HCT116 (cell line): Measurements from ENCODE around the gene KRCC1. TPM values are rescaled to one million over a fixed set of nuclear protein-coding genes. Genes with fewer than 3 reads are reported as not detected.

Experiments
- ATAC-seq: fragments of 200-7000 bp; cut with Tn5 transposase; 2 replicates; pipeline ENCODE4 v1.9.1; 2020; ENCODE audit warnings: mild to moderate bottlenecking, moderate library complexity
- BruUV-seq: library from RNA; stranded (reverse); fragments of 400-500 nt; replicated peaks from 2 replicates; lab custom pipeline; 2021; lab: Mats Ljungman, UMichigan
- CTCF ChIA-PET: fragments of 300-600 bp; sonication (Branson Sonifier 250); formaldehyde crosslinking; loops from one replicate; lab custom pipeline; 2021; ENCODE audit warnings: antibody characterized with exemption; lab: Charles Lee
- POLR2A ChIA-PET: fragments of 300-600, 350-600 bp; sonication (Branson Sonifier 250); formaldehyde crosslinking; loops from one replicate; lab custom pipeline; 2021; ENCODE audit warnings: antibody characterized with exemption; lab: Charles Lee
- RAD21 ChIA-PET, 2 experiments: fragments of 300-600 bp; sonication (Branson Sonifier 250); formaldehyde crosslinking; loops; one replicate each; lab custom pipeline; 2023; ENCODE audit warnings: low total read pairs in 2 of 2; ENCODE audit not compliant: uncharacterized antibody in 2 of 2, unreplicated experiment in 2 of 2, low non-redundant PET in 1 of 2; lab: Charles Lee
- DNase-seq: peaks from one replicate; pipeline ENCODE4 v3.0.0-alpha.2; 2010; ENCODE audit warnings: low read depth, low spot score
- H2AFZ ChIP-seq: fragments of 200-600 bp; shearing (Covaris generic), sonication (generic); 2 replicates; pipeline ENCODE4 v1.6.1; 2017; ENCODE audit warnings: low read depth, mixed run types, mixed read lengths, antibody characterized with exemption, low read length; ENCODE audit not compliant: poor library complexity, severe bottlenecking
- H3K27ac ChIP-seq: 2 replicates; pipeline ENCODE4 v1.5.1; 2012; ENCODE audit warnings: low read depth, low read length
- H3K27me3 ChIP-seq: fragments of 200-600 bp; sonication (generic); 2 replicates; pipeline ENCODE4 v1.6.1; 2016; ENCODE audit warnings: mixed run types, low read length, mixed read lengths; ENCODE audit not compliant: insufficient read depth
- H3K36me3 ChIP-seq, 2 experiments: fragments of 200-500 bp in 1 of 2; fragments of 200-600 bp in 1 of 2; sonication (Bioruptor generic) in 1 of 2; sonication (generic) in 1 of 2; 2 replicates each; pipeline versions ENCODE4 v1.5.1 to v1.6.1; 2014 to 2016; ENCODE audit warnings: low read length in 2 of 2, inconsistent platforms in 1 of 2, mixed read lengths in 1 of 2, mixed run types in 1 of 2; ENCODE audit not compliant: insufficient read depth in 2 of 2, control insufficient read depth in 1 of 2
- H3K4me1 ChIP-seq, 2 experiments: fragments of 200-600 bp in 1 of 2; sonication (generic) in 1 of 2; 2 replicates each; pipeline versions ENCODE4 v1.5.1 to v1.6.1; 2012 to 2017; ENCODE audit warnings: low read length in 2 of 2, inconsistent platforms in 1 of 2, mild to moderate bottlenecking in 1 of 2, mixed read lengths in 1 of 2, mixed run types in 1 of 2, moderate library complexity in 1 of 2; ENCODE audit not compliant: insufficient read depth in 2 of 2, control insufficient read depth in 1 of 2
- H3K4me2 ChIP-seq: fragments of 200-600 bp; sonication (generic); 2 replicates; pipeline ENCODE4 v1.6.1; 2017; ENCODE audit warnings: mixed run types, low read length, mixed read lengths
- H3K4me3 ChIP-seq, 2 experiments: fragments of 200-600 bp in 1 of 2; sonication (generic) in 1 of 2; replicated peaks in 1 of 2; 2 replicates each; pipeline ENCODE4 v1.5.1; 2011 to 2016; ENCODE audit warnings: low read length in 2 of 2, control low read depth in 1 of 2, low read depth in 1 of 2, mild to moderate bottlenecking in 1 of 2, mixed read lengths in 1 of 2, mixed run types in 1 of 2
- H3K79me2 ChIP-seq: fragments of 200-600 bp; sonication (generic); 2 replicates; pipeline ENCODE4 v1.6.1; 2017; ENCODE audit warnings: mild to moderate bottlenecking, mixed run types, low read length, moderate library complexity, mixed read lengths; ENCODE audit not compliant: insufficient read depth
- H3K9ac ChIP-seq: fragments of 200-600 bp; sonication (generic); 2 replicates; pipeline ENCODE4 v1.6.1; 2016; ENCODE audit warnings: low read length, mixed read lengths
- H3K9me2 ChIP-seq: fragments of 200-600 bp; sonication (generic), shearing (Covaris generic); 2 replicates; pipeline ENCODE4 v1.6.1; 2017; ENCODE audit warnings: mixed run types, mild to moderate bottlenecking, moderate library complexity; ENCODE audit not compliant: insufficient read depth
- H3K9me3 ChIP-seq, 2 experiments: fragments of 200-500 bp in 1 of 2; fragments of 200-600 bp in 1 of 2; sonication (Bioruptor generic) in 1 of 2; sonication (generic) in 1 of 2; 2 replicates each; pipeline ENCODE4 v1.6.1; 2014 to 2017; ENCODE audit warnings: low read length in 2 of 2, mixed read lengths in 2 of 2, inconsistent platforms in 1 of 2, low read depth in 1 of 2, mild to moderate bottlenecking in 1 of 2, mixed run types in 1 of 2, moderate library complexity in 1 of 2; ENCODE audit not compliant: control insufficient read depth in 1 of 2, insufficient read depth in 1 of 2
- H4K20me1 ChIP-seq: fragments of 200-600 bp; sonication (generic), shearing (Covaris generic); 2 replicates; pipeline ENCODE4 v1.6.1; 2017; ENCODE audit warnings: mixed run types, mild to moderate bottlenecking, moderate library complexity; ENCODE audit not compliant: insufficient read depth
- CBX3 ChIP-seq: IDR thresholded peaks from 2 replicates; pipeline ENCODE4 v1.6.1; 2012; ENCODE audit warnings: low read depth
- CEBPB ChIP-seq: IDR thresholded peaks from 2 replicates; pipeline ENCODE4 v1.6.1; 2012; ENCODE audit warnings: low read depth
- ELF1 ChIP-seq: IDR thresholded peaks from 2 replicates; pipeline ENCODE4 v1.6.1; 2012; ENCODE audit warnings: low read depth, borderline replicate concordance
- EZH2phosphoT487 ChIP-seq: fragments of 200-600 bp; IDR thresholded peaks from 2 replicates; pipeline ENCODE4 v1.6.1; 2018; ENCODE audit warnings: antibody characterized with exemption, borderline replicate concordance
- FOSL1 ChIP-seq: IDR thresholded peaks from 2 replicates; pipeline ENCODE4 v1.6.1; 2012; ENCODE audit warnings: low read depth
- JUND ChIP-seq: IDR thresholded peaks from 2 replicates; pipeline ENCODE4 v1.6.1; 2012
- POLR2A ChIP-seq: IDR thresholded peaks from 2 replicates; pipeline ENCODE4 v1.7.0; 2011; ENCODE audit warnings: borderline replicate concordance; ENCODE audit not compliant: insufficient read depth, insufficient read length; ENCODE audit errors: extremely low read depth
- POLR2AphosphoS5 ChIP-seq: IDR thresholded peaks from 2 replicates; pipeline ENCODE4 v1.6.1; 2011; ENCODE audit warnings: mild to moderate bottlenecking, low read depth, low read length, moderate library complexity
- RAD21 ChIP-seq: IDR thresholded peaks from 2 replicates; pipeline ENCODE4 v1.6.1; 2012; ENCODE audit warnings: low read depth, mild to moderate bottlenecking
- SIN3A ChIP-seq: IDR thresholded peaks from 2 replicates; pipeline ENCODE4 v1.6.1; 2012; ENCODE audit warnings: low read depth
- SRF ChIP-seq: IDR thresholded peaks from 2 replicates; pipeline ENCODE4 v1.6.1; 2012; ENCODE audit warnings: low read depth
- TCF7L2 ChIP-seq: IDR thresholded peaks from 2 replicates; pipeline ENCODE4 v1.7.0; 2011; ENCODE audit warnings: borderline replicate concordance, inconsistent platforms; ENCODE audit not compliant: insufficient read depth, insufficient read length; ENCODE audit errors: extremely low read depth
- YY1 ChIP-seq: IDR thresholded peaks from 2 replicates; pipeline ENCODE4 v1.6.1; 2011; ENCODE audit warnings: low read length, low read depth, moderate library complexity, mild to moderate bottlenecking; ENCODE audit not compliant: insufficient replicate concordance; ENCODE audit errors: extremely low read depth
- ZFX ChIP-seq: fragments of 450-650 bp; IDR thresholded peaks from 2 replicates; pipeline ENCODE4 v1.6.1; 2017
- ZNF274 ChIP-seq: fragments of 200-500 bp; sonication (Bioruptor generic); IDR thresholded peaks from 2 replicates; pipeline ENCODE4 v1.6.1; 2014; ENCODE audit warnings: mild to moderate bottlenecking, low read depth, low read length, inconsistent platforms
- intact Hi-C: fragments of 100-400 bp; cut with micrococcal nuclease; formaldehyde crosslinking; loops from 2 replicates; pipeline ENCODE4 v1.10.0; 2022
- total RNA-seq: library from RNA; stranded (reverse); gene quantifications from one replicate; pipeline ENCODE4 v1.2.1, GENCODE V29; 2021; ENCODE audit not compliant: unreplicated experiment
- TF ChIP-seq, protein P1 (sequence below): IDR thresholded peaks from 2 replicates; pipeline ENCODE4 v1.6.1; 2011; ENCODE audit warnings: mild to moderate bottlenecking, low read length, moderate library complexity; ENCODE audit not compliant: insufficient replicate concordance; ENCODE audit errors: extremely low read depth
- TF ChIP-seq, protein P2 (sequence below): IDR thresholded peaks from 2 replicates; pipeline ENCODE4 v1.6.1; 2012
- TF ChIP-seq, protein P3 (sequence below): IDR thresholded peaks from 2 replicates; pipeline ENCODE4 v1.6.1; 2012; ENCODE audit warnings: low read depth

KRCC1 gene
- total RNA-seq, 1 experiment from 2014 or later: 5.8 TPM

DNA sequence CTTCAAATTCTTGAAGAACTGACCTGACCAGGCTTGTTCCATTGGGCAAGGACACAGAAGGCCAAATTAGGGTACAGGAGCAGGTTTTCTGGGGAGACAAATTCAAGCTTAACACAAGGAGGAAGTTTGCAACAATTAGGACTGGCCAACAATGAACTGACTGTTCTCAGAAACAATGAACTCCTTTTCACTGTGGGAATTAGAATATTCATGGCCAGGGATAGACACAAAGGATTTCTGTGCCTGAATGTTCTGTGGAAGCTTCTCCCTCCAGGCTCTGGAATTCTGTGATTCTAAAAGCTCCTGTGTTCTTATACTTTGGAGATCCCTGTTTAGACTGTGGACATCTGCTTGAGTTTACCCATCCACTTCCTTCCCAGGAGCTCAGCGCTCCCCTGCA, 27.2 kb upstream of the KRCC1 start:
- no peak for DNase-seq
- Histone ChIP-seq H4K20me1 (no peaks in the 10 kb centered on the region), H3K36me3 (no peaks in the 10 kb centered on the region), H3K9ac (no peak overlapping the region), H2AFZ (no peak overlapping the region), H3K9me2 (no peaks in the 10 kb centered on the region), H3K27ac (no peak overlapping the region), H3K79me2 (no peaks in the 10 kb centered on the region), H3K4me2 (no peak overlapping the region), H3K4me1 (peaks cover 0 to 5% of the 10 kb centered on the region in 2 experiments; a peak in 1 of 4 replicates), H3K4me3 (no peak overlapping the region), H3K27me3 (no peaks in the 10 kb centered on the region)
- no TSS peak for BruUV-seq
- ATAC-seq: no peak
- intact Hi-C loops: no loop called here
- ChIA-PET POLR2A (no interaction called here), CTCF (interaction anchor here (4.5 kb wide), 1 partner anchor 22 kb away, joined by 12 read pairs; no protein-coding TSS in a partner anchor), RAD21 (no interaction called here)
- TF ChIP-seq CBX3: no peak
- no peak for TF ChIP-seq SIN3A
- TF ChIP-seq SRF: no peak
- no peak for TF ChIP-seq POLR2AphosphoS5
- TF ChIP-seq ZNF274: no peak
- TF ChIP-seq, protein P1, sequence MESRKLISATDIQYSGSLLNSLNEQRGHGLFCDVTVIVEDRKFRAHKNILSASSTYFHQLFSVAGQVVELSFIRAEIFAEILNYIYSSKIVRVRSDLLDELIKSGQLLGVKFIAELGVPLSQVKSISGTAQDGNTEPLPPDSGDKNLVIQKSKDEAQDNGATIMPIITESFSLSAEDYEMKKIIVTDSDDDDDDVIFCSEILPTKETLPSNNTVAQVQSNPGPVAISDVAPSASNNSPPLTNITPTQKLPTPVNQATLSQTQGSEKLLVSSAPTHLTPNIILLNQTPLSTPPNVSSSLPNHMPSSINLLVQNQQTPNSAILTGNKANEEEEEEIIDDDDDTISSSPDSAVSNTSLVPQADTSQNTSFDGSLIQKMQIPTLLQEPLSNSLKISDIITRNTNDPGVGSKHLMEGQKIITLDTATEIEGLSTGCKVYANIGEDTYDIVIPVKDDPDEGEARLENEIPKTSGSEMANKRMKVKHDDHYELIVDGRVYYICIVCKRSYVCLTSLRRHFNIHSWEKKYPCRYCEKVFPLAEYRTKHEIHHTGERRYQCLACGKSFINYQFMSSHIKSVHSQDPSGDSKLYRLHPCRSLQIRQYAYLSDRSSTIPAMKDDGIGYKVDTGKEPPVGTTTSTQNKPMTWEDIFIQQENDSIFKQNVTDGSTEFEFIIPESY: no peak
- TF ChIP-seq EZH2phosphoT487: no peak
- TF ChIP-seq FOSL1: no peak
- TF ChIP-seq ZFX: no peak
- no peak for TF ChIP-seq RAD21
- no peak for TF ChIP-seq JUND
- TF ChIP-seq POLR2A: no peak
- TF ChIP-seq, protein P2, sequence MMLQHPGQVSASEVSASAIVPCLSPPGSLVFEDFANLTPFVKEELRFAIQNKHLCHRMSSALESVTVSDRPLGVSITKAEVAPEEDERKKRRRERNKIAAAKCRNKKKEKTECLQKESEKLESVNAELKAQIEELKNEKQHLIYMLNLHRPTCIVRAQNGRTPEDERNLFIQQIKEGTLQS: no peak
- TF ChIP-seq CEBPB: no peak
- no peak for TF ChIP-seq ELF1
- TF ChIP-seq TCF7L2: no peak
- TF ChIP-seq, protein P3, sequence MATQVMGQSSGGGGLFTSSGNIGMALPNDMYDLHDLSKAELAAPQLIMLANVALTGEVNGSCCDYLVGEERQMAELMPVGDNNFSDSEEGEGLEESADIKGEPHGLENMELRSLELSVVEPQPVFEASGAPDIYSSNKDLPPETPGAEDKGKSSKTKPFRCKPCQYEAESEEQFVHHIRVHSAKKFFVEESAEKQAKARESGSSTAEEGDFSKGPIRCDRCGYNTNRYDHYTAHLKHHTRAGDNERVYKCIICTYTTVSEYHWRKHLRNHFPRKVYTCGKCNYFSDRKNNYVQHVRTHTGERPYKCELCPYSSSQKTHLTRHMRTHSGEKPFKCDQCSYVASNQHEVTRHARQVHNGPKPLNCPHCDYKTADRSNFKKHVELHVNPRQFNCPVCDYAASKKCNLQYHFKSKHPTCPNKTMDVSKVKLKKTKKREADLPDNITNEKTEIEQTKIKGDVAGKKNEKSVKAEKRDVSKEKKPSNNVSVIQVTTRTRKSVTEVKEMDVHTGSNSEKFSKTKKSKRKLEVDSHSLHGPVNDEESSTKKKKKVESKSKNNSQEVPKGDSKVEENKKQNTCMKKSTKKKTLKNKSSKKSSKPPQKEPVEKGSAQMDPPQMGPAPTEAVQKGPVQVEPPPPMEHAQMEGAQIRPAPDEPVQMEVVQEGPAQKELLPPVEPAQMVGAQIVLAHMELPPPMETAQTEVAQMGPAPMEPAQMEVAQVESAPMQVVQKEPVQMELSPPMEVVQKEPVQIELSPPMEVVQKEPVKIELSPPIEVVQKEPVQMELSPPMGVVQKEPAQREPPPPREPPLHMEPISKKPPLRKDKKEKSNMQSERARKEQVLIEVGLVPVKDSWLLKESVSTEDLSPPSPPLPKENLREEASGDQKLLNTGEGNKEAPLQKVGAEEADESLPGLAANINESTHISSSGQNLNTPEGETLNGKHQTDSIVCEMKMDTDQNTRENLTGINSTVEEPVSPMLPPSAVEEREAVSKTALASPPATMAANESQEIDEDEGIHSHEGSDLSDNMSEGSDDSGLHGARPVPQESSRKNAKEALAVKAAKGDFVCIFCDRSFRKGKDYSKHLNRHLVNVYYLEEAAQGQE: no peak
- TF ChIP-seq YY1: no peak
- TF ChIP-seq, all 23 proteins: peak for 0
- no peaks in the 10 kb centered on the region for H3K9me3 ChIP-seq
